Psoas muscle (tissue), 8 donors: ENCODE results near the gene GCM1. TPM values are rescaled to one million over a fixed set of nuclear protein-coding genes. Genes with fewer than 3 reads are reported as not detected.

ENCODE experiments used
- ATAC-seq, 4 donors: fragments of 200-7000 bp; cut with Tn5 transposase; one replicate each; pipeline ENCODE4 v1.9.1; 2020; ENCODE audit warnings: moderate library complexity in 3 of 4, mild to moderate bottlenecking in 2 of 4
- DNase-seq, 2 donors: peaks; one replicate each; pipeline ENCODE4 v3.0.0-alpha.2; 2020
- H3K27ac ChIP-seq: fragments of 200-600 bp; one replicate; pipeline ENCODE4 v1.8.0; 2022
- H3K27me3 ChIP-seq, 3 donors: fragments of 200-600 bp in 1 of 3; one replicate each; pipeline versions ENCODE4 v1.6.1 to v1.8.0; 2013 to 2022; ENCODE audit warnings: low read length in 2 of 3, mild to moderate bottlenecking in 2 of 3, moderate library complexity in 1 of 3; ENCODE audit not compliant: insufficient read depth in 3 of 3
- H3K36me3 ChIP-seq, 2 donors: fragments of 200-600 bp in 1 of 2; one replicate each; pipeline versions ENCODE4 v1.6.1 to v1.8.0; 2013 to 2022; ENCODE audit warnings: low read depth in 1 of 2, mild to moderate bottlenecking in 1 of 2, moderate library complexity in 1 of 2; ENCODE audit not compliant: insufficient read depth in 1 of 2
- H3K4me1 ChIP-seq: fragments of 200-600 bp; one replicate; pipeline ENCODE4 v1.8.0; 2022
- H3K4me3 ChIP-seq: fragments of 200-600 bp; one replicate; pipeline ENCODE4 v1.8.0; 2022; ENCODE audit warnings: mild to moderate bottlenecking
- H3K9me3 ChIP-seq: fragments of 200-600 bp; one replicate; pipeline ENCODE4 v1.8.0; 2022
- CTCF ChIP-seq: fragments of 200-600 bp; IDR thresholded peaks from one replicate; pipeline ENCODE4 v1.8.0; 2022; ENCODE audit warnings: antibody characterized with exemption
- WGBS, 3 donors: extraction: QIAGEN DNeasy Blood & Tissue Kit; methylation state at CpG; one replicate each; pipeline versions ENCODE4 v1.1.6 to v1.1.7; 2013; 5-methylcytosine and 5-hydroxymethylcytosine counted together
- intact Hi-C, 2 donors: fragments of 100-400 bp; cut with DNase I; formaldehyde crosslinking; loops; one replicate each; pipeline versions ENCODE4 v1.11.0 to v1.14.2; 2022
- polyA plus RNA-seq, 3 donors: library from polyadenylated mRNA; stranded (reverse); fragments of 200-250 nt; gene quantifications; one replicate each; pipeline ENCODE4 v1.2.3, GENCODE V29; 2013
- total RNA-seq, 4 donors: library from RNA; stranded (reverse); fragmentation: NEBNext Ultra II Directional in 2 of 4; extraction: Animal tissue kit (Norgen Biotek cat#: 25700) in 2 of 4; gene quantifications; one replicate each; pipeline versions ENCODE4 v1.2.1 to v1.2.4, GENCODE V29; 2021 to 2023
- donor health status: healthy with polysubstance abuse.
- donor health status: DM: no; HTN: no; CAD: no; lungs with moderate emphysema.
- donor health status: Bipolar disorder and iron deficiency.
- donor health status: healthy.
- donor health status: DM: yes; HTN: yes; CAD: no.
- donor health status: DM: no; HTN: no; CAD: no.
- donor health status: DM: no; HTN: no; CAD: no.
- donor health status: DM: yes; HTN: yes; CAD: no.

GCM1 gene
- total and polyA plus RNA-seq, 7 donors, result not detected

DNA sequence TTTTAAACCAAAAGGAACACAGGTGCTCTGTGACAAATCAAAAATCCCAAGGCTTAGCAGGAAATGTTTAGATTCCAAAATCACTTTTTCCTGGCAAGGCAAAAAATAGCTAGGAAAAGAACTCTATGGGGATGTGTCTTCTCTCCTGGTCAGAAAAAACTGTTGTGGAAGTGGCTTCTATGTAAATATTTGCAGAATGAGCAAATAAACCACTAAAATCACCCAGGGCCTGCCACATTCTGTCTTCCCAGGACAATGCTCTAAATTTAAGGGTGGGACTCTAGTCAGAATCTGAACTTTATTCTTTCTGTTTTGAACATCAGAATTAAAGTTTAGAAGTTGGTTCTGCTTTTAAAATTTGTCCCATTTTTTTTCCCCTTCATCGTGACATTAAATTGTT lies 29.3 kb downstream of the GCM1 start:
- H3K36me3 ChIP-seq, result no peaks in the 10 kb centered on the region
- intact Hi-C loops, result no loop called here
- H3K4me1 ChIP-seq, result no peaks in the 10 kb centered on the region
- TF ChIP-seq CTCF, result no peak
- H3K27me3 ChIP-seq, result no peaks in the 10 kb centered on the region
- H3K4me3 ChIP-seq, result no peak overlapping the region
- H3K27ac ChIP-seq, result no peak overlapping the region
- 63 to 88% (median 68%) methylated on average over 1 of the region's 1 CpG for WGBS, 3 donors
- ATAC-seq (no peak), DNase-seq (no peak)
- H3K9me3 ChIP-seq, result no peaks in the 10 kb centered on the region

DNA sequence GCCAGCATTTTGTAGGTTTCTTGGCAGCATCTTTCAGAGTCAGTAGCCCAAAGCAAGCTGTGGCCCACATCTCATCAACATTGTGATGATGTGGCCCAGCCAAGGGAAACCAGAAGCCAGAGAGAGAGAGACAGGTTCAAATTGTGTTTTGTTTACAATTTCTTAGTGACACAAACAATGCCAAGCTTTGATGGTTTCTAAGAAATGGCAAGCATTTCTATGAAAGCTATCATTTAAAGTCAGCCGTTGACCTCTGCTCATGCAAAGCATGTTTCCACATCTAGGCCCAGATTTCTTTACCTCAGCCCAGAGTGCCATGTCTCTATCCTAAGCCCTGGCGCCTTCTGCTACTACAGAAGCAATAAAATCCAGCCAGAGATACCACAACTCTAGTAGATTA lies 32.9 kb downstream of the GCM1 start:
- Histone ChIP-seq H3K36me3 (no peaks in the 10 kb centered on the region), H3K9me3 (no peaks in the 10 kb centered on the region), H3K27me3 (no peaks in the 10 kb centered on the region), H3K4me3 (no peak overlapping the region), H3K4me1 (no peaks in the 10 kb centered on the region), H3K27ac (no peak overlapping the region)
- 81 to 83% (median 82%) methylated on average over 2 of the region's 2 CpGs for WGBS, 3 donors
- DNase-seq (no peak), ATAC-seq (no peak)
- TF ChIP-seq CTCF, result no peak
- intact Hi-C loops, result no loop called here

- Histone ChIP-seq H3K27me3 (no peaks in the 10 kb centered on the region), H3K36me3 (no peaks in the 10 kb centered on the region), H3K4me3 (no peak overlapping the region), H3K27ac (no peak overlapping the region), H3K9me3 (no peaks in the 10 kb centered on the region), H3K4me1 (no peaks in the 10 kb centered on the region)
- DNase-seq (no peak), ATAC-seq (no peak)
- intact Hi-C loops, result no loop called here
- no peak for TF ChIP-seq CTCF
- 97 to 99% (median 98%) methylated on average over 1 of the region's 1 CpG for WGBS, 3 donors
These were observed 33.5 kb downstream of the GCM1 start for GRCh38 chr6:53115113-53115512.

DNA sequence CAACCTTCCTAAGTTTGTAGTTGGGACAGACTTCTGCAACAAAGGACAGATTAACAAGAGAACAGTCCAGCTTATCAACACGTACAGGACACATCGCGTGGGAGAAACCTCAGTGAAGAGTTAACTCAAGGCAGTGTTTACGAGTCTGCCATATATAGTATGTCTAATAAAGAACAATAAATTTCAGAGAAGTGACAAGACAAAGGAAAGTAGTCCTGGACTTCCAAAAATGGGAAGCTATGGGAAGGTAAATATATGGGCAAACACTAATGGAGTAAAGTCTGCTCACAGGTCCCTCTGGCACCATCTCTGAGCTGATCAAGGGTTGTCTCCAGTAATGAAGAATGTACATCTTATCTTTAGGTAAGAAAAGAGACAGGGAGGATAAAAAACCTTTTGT lies 34.9 kb downstream of the GCM1 start:
- ATAC-seq, result no peak
- Histone ChIP-seq H3K9me3 (no peaks in the 10 kb centered on the region), H3K27ac (no peak overlapping the region), H3K4me3 (no peak overlapping the region), H3K27me3 (no peaks in the 10 kb centered on the region), H3K4me1 (no peaks in the 10 kb centered on the region), H3K36me3 (no peaks in the 10 kb centered on the region)
- intact Hi-C loops, result no loop called here
- DNase-seq, result no peak
- 49 to 79% (median 66%) methylated on average over 4 of the region's 4 CpGs for WGBS, 3 donors
- no peak for TF ChIP-seq CTCF

- Histone ChIP-seq H3K27ac (no peak overlapping the region), H3K27me3 (no peaks in the 10 kb centered on the region), H3K9me3 (no peaks in the 10 kb centered on the region), H3K4me3 (no peak overlapping the region), H3K4me1 (no peaks in the 10 kb centered on the region), H3K36me3 (no peaks in the 10 kb centered on the region)
- DNase-seq, result no peak
- WGBS, 3 donors, result 28 to 45% (median 44%) methylated on average over 1 of the region's 1 CpG
- ATAC-seq, result no peak
- intact Hi-C loops, result no loop called here
- TF ChIP-seq CTCF, result no peak
These were observed 35.8 kb downstream of the GCM1 start for GRCh38 chr6:53112871-53113270.
